HFF-Myc (cell line): Measurements from ENCODE around the gene MICAL2.

Source experiments
- DNase-seq: peaks from one replicate; pipeline ENCODE4 v3.0.0-alpha.2; 2011; ENCODE audit warnings: low read depth; ENCODE audit errors: extremely low read depth
- H3K4me3 ChIP-seq: replicated peaks from 2 replicates; pipeline ENCODE4 v1.5.1; 2011; ENCODE audit warnings: low read depth, mild to moderate bottlenecking, control low read depth, low read length
- TF ChIP-seq, protein P1 (sequence below): IDR thresholded peaks from 2 replicates; pipeline ENCODE4 v1.5.1; 2012; ENCODE audit warnings: mild to moderate bottlenecking, low read depth, low read length, control low read depth; ENCODE audit errors: missing control alignments

Gene MICAL2

DNA sequence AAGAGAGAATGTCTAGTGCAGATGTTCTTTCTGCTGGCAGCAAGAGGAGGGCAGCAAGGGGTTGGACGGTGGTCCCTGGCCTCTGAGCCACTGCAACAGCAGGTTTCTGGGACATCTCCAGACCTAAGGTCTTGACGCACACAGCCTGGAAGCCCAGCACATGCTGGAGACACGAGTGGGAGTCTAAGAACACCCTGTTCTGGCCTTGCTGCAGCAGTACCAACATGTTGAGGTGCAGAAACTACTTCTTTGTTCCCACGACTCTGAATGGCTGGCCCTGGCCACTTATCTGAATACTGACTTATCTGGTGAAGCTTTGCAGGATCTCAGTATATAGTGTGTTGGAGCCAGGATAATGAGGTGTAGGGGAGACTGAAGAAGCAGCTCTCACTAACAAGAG is 6.8 kb downstream of the MICAL2 start:
- DNase-seq: no peak
- TF ChIP-seq, protein P1, sequence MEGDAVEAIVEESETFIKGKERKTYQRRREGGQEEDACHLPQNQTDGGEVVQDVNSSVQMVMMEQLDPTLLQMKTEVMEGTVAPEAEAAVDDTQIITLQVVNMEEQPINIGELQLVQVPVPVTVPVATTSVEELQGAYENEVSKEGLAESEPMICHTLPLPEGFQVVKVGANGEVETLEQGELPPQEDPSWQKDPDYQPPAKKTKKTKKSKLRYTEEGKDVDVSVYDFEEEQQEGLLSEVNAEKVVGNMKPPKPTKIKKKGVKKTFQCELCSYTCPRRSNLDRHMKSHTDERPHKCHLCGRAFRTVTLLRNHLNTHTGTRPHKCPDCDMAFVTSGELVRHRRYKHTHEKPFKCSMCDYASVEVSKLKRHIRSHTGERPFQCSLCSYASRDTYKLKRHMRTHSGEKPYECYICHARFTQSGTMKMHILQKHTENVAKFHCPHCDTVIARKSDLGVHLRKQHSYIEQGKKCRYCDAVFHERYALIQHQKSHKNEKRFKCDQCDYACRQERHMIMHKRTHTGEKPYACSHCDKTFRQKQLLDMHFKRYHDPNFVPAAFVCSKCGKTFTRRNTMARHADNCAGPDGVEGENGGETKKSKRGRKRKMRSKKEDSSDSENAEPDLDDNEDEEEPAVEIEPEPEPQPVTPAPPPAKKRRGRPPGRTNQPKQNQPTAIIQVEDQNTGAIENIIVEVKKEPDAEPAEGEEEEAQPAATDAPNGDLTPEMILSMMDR: no peak
- H3K4me3 ChIP-seq: no peak overlapping the region

DNA sequence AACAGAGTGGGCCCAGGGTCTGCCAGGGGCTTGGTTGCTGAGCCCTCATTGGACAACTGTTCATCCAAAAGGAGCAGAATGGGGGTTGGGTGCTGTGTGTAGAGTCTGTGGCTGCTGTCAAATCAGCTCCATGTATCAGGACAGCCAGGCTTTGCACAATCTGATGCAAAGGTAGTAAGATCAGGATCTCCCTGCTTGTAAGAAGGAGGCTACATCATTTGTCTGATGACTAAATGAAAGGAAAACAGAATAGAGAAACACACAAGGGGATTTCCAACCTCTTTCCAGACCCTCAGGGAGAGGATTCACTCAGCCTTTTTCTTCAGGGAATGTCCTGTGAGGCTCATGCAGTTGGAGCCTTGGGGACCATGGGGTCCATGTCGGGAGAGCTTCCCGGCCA is 7.2 kb downstream of the MICAL2 start:
- no peak for DNase-seq
- H3K4me3 ChIP-seq: no peak overlapping the region
- TF ChIP-seq, protein P1: no peak

DNA sequence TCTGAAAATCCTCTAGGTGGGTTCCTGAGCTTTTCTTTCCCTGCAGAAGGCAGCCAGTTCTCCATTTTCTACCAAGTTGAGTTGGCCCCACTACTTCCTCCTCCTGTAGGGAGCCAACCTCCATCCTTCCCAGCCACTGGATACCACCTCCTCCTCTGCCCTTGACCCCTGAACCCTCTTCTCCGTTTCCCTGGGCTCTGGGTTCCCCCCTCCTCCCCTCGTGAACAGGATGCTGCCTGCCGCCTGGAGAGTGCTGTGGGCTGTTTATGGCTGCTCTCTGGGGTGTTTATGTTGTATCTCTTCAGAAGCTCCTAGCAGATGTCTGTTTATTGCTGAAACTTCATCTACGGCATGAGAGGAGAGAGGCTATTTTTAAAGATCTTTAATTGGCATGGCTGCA is 8.6 kb downstream of the MICAL2 start:
- no peak for DNase-seq
- no peak overlapping the region for H3K4me3 ChIP-seq
- TF ChIP-seq, protein P1: no peak

DNA sequence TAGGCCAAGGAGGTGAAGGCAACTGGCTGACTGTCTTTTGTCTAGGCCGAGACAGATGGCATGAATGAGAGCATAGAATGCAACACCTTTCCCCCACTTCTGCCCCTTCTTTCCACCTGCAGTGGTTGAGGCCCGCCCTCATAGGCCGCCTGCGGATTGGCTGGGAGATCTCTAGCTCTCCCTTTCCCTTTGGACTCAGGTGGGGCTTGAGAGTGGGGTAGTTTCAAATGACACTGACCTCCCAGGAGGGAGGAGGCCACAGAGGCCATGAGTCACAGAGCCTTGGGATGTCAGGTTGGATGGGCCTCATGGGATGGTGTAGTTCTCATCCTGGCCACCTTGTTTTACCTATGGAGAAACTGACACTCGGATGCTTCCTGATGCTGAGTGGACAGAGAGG is 9.1 kb downstream of the MICAL2 start:
- no peak overlapping the region for H3K4me3 ChIP-seq
- TF ChIP-seq, protein P1: no peak
- DNase-seq: no peak

DNA sequence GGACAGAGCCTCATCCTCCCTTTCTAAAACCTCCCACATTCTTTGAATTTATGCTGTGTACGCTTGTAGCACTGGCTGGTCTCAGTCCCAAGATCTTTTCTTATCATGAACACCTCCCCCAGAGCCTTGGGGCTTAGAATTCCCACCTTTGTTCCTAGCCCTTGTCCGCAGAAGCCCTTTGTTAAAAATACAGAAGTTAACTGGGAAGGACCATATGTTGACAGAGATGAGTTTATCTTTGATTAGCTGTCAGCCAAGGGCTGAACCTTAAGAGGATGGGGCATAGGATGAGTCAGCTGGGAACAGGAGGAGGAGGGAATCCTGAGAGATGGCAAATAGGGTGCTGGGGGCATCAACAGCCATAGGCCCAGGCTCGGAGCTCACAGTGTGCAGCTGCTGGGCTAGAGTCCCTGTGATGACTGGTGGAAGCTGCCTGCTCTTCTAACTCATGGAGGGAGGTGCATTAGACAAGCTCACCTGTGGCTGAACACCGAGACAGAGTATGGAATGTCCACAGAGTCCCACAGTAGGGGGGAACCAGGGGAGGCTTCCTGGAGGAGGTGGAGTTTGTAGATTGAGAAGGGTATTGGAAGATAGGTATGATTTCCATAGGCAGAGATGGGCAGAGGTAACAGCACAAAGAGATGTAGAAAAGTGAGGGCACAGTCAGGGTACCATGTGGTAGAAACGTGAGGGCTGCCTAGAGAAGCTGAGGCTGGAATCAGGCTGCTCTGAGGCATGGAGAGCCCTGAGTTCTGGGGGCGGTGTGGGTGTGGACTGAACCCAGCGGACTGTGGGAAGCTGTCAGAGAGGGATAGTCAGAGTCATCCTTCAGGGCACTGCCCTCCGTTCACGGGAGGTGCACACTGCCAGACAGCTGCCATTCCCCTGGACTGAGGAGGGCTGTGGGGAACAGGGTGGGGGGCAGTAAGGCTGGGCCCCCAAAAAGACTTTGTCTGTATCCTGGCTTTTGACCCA is 9.9 kb downstream of the MICAL2 start:
- no peak for DNase-seq
- TF ChIP-seq, protein P1: no peak
- no peak overlapping the region for H3K4me3 ChIP-seq

DNA sequence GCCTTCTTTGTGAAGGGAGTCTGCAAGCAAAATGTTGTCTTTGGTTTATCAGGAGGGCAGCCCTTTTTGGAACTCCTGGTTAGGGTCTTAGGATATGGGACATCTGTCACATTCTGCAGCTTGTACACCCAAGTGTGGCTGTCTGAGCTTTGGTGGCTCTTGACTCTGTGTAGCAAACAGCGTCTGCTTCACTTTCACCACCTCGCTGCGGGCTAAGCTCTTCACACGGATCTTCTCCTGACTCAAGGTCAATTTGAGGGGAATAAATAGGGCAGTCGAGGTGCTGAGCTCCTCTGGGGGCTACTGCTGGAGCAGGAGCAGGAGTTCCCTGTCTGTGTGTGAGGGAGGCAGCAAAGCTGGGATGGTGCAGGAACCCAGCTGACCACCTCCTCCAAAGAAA is 10.6 kb downstream of the MICAL2 start:
- no peak overlapping the region for H3K4me3 ChIP-seq
- no peak for DNase-seq
- TF ChIP-seq, protein P1: no peak
